Measurements from ENCODE around the gene RIIAD1.
A peak's percentile ranks its signal among the peaks of the same experiment; 100 is the strongest.
"Not testable (repeated sequence)": the region's sequence is repeated elsewhere in the genome, so short reads cannot be mapped to it uniquely, and the experiment has no call there.

Gene RIIAD1

DNA sequence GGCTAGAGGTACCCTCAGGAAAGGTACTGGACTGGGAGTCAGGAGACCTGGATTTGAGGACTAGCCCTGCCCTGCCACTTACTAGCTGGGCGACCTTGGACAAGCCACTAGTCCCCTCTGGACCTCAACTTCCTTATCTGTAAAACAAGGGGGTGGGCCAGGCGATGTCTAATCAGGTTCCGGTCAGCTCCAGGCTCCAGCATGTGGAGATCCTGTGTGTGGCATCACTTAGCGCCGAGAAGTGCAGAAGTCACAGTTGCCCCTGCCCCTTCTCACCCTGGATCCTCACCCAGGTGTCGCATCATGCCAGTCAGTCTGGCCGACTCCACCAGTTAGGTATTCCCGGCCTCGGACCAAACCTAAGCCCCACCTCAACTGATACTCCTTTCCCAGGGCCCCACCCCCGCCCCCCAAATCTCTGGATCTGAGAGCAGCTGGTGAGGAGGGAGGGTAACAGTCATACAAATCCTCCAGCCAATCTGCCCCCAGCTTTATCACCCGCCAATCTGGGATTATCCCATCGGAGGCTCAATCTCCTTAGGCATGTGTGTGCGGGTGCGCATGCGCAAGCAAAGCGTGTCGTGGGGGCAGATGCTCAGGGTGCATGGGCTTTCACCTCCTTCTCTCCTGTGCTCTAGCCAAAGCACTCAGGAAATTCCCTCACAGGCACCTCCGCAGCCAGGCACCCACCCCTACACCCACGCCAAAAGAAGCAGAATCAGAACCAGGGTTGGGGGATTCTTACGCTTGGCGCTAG, 10.1 kb upstream of the RIIAD1 start:
- no peak for DNase-seq

DNA sequence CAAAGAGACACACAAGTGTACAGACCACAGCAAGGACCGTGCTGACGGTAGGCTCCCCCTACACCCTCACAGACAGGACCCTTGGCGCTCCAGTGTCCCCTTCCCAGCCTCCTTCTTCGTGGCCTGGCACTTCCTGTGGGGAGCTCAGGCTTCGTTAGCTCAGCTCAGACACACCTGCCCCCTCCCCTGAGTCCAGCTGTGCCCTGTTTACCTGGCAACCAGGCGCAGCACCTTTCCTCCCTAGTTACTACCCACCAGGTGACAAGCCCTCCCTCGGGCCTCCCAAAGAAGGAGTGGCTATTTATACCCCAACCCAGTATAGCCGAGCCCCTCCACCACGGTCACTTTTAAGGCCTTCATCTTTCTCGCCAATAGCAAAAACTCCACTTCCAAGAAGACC, 9.4 kb upstream of the RIIAD1 start:
- DNase-seq: no peak

DNA sequence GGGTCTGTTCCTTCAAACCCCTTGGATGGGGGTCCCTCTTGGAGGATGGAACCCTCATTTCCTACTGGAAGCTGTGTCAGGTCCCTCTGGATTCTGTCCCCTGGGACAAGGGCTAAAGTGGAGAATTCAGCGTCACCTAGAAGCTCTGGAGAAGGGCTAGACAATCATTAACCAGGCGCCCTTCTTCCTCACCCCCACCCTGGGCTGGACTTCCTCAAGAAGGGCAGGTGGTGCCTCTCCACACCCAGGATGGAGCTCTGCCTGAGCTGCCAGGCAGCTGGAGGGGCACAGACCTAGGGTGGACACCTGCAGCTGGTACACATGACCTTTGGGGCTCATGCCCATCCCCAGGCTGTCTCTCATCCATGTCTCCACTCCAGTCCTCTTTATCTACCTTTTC, 8.3 kb upstream of the RIIAD1 start:
- no peak for DNase-seq

DNA sequence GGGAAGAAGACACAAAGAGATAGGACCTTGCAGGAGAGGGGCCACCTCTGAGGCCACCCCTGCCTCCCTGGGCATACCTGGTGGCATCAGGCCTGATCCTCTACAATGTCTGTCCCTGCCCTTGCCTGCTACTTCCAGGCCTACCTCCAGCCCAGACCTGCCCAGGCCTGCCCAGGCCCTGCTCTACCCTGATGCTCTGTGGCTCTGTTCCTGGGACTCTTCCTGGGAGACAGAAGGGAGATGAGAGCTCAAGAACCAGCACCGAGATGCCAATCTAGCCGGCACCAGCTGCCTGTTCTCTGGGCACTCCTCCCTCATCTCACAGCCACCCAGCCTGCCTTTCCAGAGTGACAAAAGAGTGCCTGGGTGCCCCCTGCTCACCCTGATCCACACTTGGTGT, 7.4 kb upstream of the RIIAD1 start:
- no peak for DNase-seq

DNA sequence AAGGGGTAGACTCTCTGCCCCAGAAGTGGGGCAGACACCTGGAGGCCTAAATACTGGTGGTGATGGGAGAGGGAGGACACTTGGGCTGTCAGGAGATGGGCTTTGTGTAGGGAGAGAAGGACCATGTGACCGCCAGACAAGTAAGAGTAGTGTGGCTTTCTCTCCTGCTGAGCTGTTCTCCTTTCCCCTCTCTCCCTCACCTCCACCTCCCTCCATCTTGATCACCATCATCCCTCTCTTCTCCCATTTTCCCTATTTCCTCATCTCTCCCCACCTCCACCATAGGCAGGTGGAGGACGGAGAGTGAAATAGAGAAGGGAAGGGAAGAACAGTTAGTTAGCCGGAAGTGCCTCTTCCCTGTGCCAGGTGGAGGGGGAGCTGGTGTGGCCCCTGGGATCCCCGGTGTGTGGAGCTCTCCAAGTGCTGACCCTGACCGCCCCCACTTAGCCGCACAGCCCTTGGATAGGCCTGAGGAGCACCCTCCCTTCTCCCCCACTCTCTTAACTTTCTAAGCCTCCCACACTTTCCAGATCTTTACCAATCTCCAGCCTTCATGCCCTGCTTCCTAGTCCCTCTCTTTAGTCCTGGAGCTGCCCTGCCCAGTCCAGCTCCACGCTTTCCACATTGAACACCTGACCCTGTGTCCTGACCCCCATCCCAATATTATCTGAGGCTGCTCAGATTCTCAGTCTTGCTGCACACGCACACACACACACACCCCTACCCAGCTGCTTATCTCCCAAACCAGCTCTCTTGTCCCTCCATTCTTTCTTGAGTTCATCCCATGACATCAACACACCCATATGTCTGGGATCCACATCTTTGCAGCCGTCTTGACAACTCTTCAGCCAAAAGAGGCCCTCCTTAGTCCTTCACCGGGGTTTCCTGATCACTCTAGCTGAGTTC, 6.2 kb upstream of the RIIAD1 start:
- no peak for DNase-seq

DNA sequence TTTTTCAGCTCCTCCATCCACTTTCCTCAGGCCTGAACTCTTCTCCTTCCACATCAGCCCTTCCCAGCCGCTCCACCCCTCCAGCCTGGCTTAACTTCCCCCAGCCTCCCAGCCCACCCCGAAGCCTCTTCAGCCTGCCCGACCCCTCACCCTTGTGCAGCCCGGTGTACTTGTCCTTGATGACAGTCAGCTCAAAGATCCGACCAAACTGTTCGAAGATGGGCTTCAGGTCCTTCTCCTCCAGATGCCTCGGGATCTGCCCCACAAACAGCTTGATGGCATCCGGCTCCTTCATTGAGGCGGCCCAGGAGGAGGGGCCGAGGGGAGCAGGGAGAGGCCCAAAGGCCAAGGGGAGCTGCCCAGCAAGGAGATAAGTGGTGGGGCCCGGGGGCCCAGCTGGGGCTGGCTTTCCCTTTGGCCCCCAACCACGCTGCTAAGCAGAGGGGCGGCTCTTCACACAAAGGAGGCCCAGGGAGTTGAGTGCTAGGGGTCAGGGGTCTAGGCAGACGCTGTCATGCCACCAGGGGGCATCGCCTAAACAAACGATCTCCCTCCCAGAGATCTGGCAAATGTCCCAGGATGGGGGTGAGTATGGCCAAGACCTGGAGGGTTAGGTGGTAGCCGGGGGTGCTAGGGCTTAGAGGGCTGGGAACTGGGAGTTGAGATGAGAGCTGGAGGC, 5.5 kb upstream of the RIIAD1 start:
- DNase-seq: no peak

DNA sequence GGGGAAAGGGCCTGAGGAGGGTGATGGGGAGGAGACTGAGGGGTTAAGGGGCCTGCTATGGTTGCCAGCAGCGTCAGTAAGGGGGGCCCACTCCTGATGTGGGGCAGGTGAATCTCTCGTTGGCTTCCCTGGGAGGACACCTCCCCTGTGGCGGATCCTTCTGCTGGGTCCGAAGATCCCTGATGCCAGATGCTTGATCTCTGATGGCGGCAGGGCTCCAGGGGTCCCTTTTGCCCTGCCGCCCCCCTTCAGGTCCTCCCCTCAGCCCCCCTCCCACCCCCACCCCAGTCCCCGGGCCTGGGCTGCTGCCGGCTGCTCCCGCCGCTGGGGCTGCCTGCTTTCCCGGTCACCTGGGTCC, 4.9 kb upstream of the RIIAD1 start:
- DNase-seq: no peak

DNA sequence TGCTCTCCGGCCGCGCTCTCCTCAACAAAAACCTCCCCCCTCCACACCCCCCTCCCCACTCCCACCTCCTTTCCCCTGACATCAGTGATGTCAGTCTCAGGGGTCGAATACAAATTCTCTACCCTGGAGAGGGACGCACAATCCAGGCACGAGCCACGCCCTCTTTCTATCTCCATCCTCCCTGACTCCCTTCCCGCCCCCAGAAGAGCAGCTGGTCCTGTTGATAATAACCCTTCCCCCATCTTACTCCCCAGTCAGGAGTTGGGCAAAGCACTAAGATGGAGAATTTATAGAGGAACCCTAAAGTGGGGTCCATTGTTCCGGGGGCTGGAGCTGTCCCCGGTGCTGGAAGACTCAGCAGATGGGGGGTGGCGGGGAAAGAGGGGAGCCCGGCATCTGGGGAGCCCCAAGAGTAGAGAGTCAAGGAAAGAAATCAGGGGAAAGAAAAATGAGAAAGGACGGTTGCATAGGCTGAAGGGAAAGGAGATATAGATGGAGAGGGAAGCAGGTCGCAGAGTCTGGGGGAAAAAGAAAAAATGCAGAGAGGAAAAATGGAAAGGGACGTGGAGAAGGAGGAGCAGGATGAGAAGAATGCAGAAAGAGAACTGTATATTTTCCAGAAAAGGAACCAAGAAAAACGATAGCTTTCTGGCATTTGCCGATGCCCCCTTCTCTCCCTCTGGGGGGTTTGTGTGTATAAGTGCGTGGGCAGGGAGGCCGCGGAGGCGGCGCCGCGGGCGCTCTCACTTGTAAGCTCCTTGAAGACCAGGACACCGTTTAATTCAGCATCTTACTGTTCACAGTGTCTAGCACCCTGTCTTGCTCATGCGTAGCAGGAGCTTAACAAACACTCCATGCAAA, 4.3 kb upstream of the RIIAD1 start, which contains the start of gene CELF3:
TSS of gene CELF3 (minus strand) at position 33 of the 861 bp plus-strand sequence. CDS start 783 bp downstream, outside the sequence.
- DNase-seq: peak; percentile 55

DNA sequence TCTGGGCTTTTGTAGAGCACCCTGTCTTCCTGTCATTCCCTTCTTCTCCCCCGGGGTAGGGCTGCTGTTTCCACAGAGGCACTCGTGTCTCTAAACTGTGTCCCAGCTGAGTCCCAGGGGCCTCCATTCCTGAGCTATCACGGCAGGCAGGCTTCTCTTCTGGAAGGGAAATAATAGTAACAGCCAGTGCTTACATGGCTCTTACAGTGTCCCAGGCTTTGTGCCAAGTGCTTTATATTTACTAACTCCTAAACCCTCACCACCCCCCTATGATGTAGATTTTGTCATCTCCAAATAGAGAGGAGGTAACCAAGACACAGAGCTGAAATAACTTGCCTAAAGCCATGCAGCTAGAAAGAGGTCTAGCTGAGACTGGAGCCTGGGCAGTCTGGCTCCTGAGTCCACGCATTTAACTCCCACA, 3.3 kb upstream of the RIIAD1 start:
- DNase-seq: no peak

DNA sequence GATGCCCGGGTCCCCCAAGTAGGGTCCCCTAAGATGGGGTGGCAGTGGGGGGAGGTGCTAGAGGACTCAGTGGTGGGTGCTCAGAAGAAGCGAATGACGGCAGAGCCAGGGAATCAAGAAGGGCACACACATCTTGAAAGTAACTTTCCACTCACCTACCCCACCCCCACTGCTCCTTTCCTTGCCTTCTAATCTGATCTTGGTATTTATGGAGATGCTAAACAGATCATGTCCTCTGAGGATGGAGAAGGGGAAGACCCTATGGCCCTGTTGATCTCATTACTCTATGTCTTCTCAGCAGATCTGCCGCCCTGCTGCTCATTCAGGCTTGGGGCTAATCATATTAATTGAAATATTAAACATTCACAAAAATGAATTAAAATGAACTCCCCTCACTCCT, 2.7 kb upstream of the RIIAD1 start:
- no peak for DNase-seq

DNA sequence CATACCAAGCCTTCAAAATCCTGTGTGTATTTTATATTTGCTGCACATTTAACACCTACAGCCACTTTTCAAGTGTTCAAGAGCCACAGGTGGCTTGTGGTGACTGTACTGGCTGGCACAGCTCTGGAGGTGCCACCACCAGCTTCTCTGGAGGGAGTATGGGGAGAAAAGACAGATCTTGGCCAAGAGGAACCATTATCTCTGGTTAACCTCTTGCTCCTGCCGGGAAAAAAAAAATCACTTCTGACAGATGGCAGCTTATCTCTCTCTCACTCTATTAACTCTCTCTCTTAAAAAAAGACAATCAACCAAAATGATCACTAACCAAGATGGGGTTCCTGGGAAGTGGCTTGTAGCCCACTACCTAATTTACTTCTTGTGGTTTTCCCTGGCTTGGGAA, 1.2 kb upstream of the RIIAD1 start:
- no peak for DNase-seq

DNA sequence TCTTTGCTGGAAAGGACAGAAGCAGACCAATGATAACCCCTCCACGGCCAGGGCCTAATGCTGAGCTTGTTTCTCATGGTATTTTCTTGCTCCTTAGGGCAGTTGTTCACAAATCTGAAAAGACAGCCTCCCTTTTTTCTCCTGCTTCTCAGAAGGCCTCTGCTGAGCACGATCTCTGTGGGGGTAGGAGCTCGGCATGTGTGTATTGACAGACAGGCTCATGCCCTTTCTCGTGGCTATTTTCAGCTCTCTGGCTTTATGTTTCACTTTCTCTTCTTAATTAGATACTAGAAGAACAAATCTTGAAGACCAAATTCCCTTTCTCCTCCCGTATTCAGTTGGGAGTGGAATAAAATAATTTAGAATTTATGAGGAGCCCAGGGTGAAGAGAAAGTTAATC, 768 bp upstream of the RIIAD1 start:
- no peak for DNase-seq

DNA sequence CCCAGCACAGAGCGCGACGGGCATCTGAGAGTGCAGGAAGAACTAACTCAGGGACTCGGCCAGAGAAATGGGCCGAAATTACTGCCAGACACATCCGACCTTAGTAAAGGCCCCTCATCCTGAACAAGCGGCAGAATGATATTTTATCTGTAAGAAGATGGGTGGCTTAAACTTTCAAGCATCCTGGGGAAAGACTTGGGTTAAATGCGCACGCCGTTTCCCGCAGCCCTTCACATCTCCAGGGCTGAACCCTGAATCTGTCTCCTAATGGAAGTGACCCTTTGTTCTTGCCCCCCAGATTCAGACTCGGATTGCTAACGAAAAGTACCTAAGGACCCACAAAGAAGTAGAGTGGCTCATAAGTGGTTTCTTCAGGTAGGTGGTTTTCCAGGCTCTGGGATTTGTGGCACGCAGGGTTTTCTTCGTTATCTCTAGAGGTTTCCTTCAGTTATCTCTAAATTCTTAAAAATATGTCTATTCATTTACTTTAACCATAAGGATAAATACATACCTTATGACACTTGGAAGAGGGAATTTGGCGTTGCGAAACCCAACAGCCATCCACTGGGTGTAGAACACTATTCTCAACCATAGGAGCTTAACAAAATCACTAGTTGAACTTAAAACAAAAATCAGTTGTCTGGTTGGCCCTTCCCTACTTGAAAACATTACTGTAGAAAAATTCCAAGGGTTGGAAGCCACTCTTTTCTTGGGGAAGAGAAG, 627 bp downstream of the RIIAD1 start:
- no peak for DNase-seq

DNA sequence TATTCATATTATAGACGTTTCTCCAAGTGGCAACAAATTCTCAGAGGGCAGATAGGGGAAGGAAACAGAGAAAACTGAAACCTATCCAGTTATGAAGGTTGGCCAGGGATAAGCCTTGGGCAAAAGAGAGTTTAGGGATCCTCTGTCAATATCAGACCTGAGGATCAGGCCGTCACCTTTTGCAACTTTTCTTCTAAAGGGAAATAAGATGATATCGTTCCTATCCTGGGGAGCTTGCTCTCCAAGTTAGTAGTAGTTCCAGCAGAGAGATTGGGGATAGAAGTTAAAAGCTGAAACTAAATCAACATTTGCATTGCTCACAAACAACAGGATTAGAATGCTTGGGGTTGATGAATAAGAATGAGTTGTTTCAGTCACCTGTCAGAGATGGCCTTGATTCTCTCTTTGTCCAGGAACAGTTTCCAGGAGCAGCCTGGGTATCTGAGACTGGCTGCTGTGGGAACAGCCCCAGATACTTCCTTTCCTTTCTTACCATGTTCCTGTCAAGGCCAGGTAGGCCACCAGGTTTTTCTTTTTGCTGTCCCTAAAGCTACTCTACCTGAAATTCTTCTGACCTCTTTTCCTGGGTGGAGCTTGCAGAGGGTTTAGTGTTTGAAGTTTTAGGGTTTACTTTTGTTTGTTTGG, 2.5 kb downstream of the RIIAD1 start:
- no peak for DNase-seq

DNA sequence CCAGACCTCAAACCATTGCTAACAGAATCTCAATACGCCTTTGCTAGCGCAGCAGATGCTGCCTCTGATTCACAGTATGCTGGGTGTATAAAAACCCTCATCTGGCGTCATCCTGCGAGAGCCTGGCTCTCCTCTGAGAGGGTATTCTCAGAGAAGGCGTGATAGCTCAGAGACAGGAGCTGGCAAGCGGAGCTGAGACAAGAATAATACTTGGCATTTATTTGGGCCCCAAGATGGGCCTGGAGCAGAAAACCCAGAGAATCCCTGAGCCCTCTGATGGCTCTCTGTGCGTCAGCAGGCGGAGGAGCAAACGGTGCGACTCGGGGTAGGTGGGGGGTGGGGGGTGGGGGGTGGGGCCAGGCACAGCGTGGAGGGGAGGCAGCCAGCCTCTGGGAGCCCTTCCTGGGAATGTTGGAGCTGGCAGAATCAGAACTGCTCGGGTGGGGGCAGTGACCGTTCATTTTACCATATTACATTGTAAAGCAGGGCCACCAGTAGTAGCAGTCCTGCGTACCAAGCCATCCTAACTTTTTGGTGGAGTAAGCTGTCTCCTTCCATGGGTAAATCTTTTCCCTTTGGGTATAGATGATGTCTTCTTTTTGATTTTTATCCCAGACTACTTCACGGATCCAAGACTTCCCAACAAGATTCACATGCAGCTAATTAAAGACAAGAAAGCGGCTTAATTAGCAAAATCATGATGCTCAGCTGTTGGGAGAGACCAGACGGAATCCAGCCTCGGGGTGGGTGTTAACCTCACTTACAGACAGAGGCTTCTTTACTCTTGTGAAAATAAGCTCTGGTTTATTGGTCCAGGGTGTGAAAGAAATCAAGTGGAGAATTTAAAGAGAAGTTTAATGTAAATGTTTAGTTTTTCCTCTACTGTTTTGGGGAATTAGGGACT, 7.1 kb downstream of the RIIAD1 start:
- no peak for DNase-seq

DNA sequence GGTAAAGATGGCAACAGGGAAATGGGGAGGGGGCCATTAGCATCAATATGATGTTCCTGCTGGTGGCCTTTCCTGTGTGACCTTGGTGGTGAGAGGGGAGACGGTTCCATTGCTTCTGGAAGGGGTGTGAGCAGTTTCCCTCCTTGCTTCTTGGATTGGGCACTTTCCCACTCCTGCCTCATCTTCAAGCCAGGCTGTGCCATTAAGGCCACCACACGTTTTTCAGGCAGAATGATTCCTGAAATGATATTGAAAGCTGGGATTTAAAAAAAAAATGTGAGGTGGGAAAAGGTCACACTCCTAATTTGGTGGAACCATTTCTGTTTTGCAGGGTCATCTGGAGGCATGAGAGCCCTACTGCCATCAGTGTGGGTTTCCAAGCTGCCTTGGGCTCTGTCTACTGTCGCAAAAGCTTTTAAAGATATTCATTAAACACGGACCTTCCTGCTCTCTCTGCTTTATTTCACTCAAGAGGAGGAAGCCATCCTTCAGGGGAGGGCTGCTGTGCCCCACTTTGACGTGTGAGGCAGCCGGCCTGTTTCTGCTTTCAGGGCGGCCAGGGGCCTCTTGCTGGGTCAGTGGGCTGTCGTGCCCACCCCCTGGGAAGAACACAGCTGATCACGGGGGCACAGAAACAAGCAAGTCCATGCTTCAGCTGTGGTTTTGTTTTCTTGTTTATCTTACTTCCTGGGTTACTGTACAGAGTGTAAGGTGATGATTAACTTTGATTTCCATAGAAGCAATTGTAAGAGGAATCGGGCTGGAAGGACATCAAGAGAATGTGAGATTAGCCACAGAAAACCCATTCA, 8.0 kb downstream of the RIIAD1 start:
- no peak for DNase-seq

DNA sequence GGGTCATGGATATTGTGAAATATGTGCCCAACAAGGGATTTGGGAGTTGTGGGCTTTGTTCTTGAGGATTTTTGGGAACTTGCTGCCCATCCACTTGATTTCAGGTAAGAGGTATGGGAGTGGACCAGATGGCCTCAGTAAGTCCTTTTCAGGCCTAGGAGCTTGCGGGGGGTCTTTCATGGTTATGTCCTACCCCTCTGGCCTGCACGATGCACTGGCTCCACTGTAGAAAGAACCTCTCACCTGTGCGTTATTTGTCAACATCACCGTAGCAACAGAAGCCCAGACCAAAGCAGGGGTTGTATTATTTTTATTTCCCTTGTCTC, 8.6 kb downstream of the RIIAD1 start:
- DNase-seq: no peak

DNA sequence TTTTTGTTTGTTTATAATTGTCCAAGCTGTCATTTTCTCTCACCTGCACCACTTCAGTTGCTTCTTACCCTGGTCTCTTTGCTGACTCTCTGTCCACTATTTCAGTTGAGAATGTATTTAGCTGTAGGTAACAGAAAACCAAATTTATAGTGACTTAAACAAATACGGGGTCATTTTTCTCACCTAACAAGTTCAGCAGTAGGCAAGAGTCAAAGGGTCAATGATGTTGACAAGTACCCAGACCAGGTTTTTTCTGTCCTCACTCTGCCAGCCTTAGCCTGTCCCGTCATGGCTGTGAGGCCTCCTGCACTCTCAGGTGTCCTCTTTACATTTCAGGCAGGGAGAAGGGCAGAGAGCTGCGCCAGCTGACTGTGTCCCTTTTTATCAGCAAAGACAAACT, 11.8 kb downstream of the RIIAD1 start:
- no peak for DNase-seq

DNA sequence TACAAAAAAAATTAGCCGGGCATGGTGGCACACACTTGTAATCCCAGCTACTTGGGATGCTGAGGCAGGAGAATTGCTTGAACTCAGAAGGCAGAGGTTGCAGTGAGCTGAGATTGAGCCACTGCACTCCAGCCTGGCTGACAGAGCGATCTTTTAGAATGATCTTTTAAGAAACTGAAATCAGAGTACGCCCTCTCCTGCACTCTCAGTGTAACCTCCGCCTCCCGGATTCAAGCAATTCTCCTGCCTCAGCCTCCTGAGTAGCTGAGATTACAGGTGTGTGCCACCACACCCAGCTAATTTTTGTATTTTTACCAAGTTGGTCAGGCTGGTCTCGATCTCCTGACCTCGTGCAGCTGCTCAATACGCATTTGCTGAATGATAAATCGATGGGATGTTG, 12.7 kb downstream of the RIIAD1 start:
- not testable (repeated sequence) for DNase-seq

DNA sequence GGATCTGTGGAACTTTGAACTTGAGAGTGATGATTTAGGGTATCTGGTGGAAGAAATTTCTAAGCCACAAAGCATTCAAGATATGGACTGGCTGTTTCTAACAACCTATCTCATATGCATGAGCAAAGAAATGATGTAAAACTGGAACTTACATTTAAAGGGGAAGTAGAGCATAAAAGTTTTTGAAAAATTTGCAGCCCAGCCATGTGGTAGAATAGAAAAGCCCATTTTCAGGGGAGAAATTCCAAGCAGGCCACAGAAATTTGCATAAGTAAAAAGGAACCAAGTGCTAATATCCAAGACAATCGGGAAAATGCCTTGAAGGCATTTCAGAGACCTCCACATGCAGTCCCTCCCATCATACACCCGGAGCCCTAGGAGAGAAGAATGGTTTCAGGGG, 15.7 kb downstream of the RIIAD1 start:
- DNase-seq: no peak

Measured in NCI-H2029 (cell line).